DND-41 (cell line): ENCODE data around the gene KCNMA1.

Experiments used
- ATAC-seq: fragments of 200-7000 bp; cut with Tn5 transposase; 3 replicates; pipeline ENCODE4 v1.9.1; 2021; ENCODE audit warnings: low read depth; ENCODE audit not compliant: insufficient read depth
- DNase-seq: peaks from one replicate; pipeline ENCODE4 v3.0.0-alpha.2; 2020
- H2AFZ ChIP-seq: 2 replicates; pipeline ENCODE4 v1.6.0; 2012; ENCODE audit warnings: low read depth, low read length
- H3K27ac ChIP-seq: 2 replicates; pipeline ENCODE4 v1.5.1; 2012; ENCODE audit warnings: low read length, inconsistent platforms
- H3K27me3 ChIP-seq: fragments of 200-600 bp; sonication (generic); 2 replicates; pipeline ENCODE4 v1.6.0; 2012; ENCODE audit warnings: low read length, mild to moderate bottlenecking, inconsistent platforms; ENCODE audit not compliant: insufficient read depth, poor library complexity
- H3K36me3 ChIP-seq: 2 replicates; pipeline ENCODE4 v1.5.1; 2012; ENCODE audit warnings: low read length, inconsistent platforms; ENCODE audit not compliant: insufficient read depth
- H3K4me1 ChIP-seq: 2 replicates; pipeline ENCODE4 v1.5.1; 2012; ENCODE audit warnings: mild to moderate bottlenecking, low read length; ENCODE audit not compliant: insufficient read depth
- H3K4me2 ChIP-seq: 2 replicates; pipeline ENCODE4 v1.6.0; 2012; ENCODE audit warnings: mild to moderate bottlenecking, moderate library complexity, low read length, inconsistent platforms; ENCODE audit not compliant: insufficient read depth
- H3K4me3 ChIP-seq, 2 experiments: fragments of 200-600 bp in 1 of 2; shearing (Covaris generic) in 1 of 2; 2 replicates each; pipeline ENCODE4 v1.5.1; 2012 to 2016; ENCODE audit warnings: inconsistent platforms in 2 of 2, low read length in 2 of 2, mild to moderate bottlenecking in 2 of 2, low read depth in 1 of 2, moderate library complexity in 1 of 2
- H3K79me2 ChIP-seq: 2 replicates; pipeline ENCODE4 v1.6.0; 2012; ENCODE audit warnings: low read length, inconsistent platforms; ENCODE audit not compliant: insufficient read depth
- H3K9ac ChIP-seq: 2 replicates; pipeline ENCODE4 v1.6.0; 2012; ENCODE audit warnings: low read depth, mild to moderate bottlenecking, inconsistent platforms, low read length, moderate library complexity
- H3K9me3 ChIP-seq: 2 replicates; pipeline ENCODE4 v1.5.1; 2012; ENCODE audit warnings: low read length, moderate library complexity, mild to moderate bottlenecking, inconsistent platforms; ENCODE audit not compliant: insufficient read depth, severe bottlenecking
- H4K20me1 ChIP-seq: 2 replicates; pipeline ENCODE4 v1.6.0; 2012; ENCODE audit warnings: low read length; ENCODE audit not compliant: insufficient read depth
- EZH2 ChIP-seq: IDR thresholded peaks from 3 replicates; pipeline ENCODE4 v1.6.1; 2012; ENCODE audit warnings: borderline replicate concordance, low read depth, mild to moderate bottlenecking, moderate library complexity, low read length, inconsistent platforms; ENCODE audit not compliant: severe bottlenecking
- TF ChIP-seq, protein P1 (sequence below): IDR thresholded peaks from 2 replicates; pipeline ENCODE4 v1.5.1; 2012; ENCODE audit warnings: borderline replicate concordance, low read length, moderate library complexity, mild to moderate bottlenecking; ENCODE audit not compliant: poor library complexity, severe bottlenecking; ENCODE audit errors: extremely low read depth

The KCNMA1 gene

DNA sequence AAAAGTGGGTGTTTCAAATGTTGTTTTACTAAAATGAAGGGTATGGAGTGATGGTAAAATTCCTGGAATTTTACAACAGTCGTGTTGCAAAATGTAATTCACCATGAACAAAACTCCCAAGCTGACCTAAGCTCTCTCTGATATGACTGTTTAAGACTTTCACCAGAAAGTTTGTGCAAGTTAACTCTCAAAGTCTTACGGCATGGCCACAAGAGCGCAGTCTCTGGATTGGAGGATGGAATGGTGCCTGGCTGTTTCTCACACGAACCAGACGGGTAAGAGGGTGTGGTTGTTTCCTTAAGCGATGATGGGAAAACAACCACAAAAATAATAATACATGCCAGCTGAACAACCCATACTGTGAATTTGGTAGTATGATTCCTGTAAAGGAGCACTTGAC is 662.5 kb downstream of the KCNMA1 start:
- no peak for DNase-seq
- H2AFZ ChIP-seq, result no peak overlapping the region

DNA sequence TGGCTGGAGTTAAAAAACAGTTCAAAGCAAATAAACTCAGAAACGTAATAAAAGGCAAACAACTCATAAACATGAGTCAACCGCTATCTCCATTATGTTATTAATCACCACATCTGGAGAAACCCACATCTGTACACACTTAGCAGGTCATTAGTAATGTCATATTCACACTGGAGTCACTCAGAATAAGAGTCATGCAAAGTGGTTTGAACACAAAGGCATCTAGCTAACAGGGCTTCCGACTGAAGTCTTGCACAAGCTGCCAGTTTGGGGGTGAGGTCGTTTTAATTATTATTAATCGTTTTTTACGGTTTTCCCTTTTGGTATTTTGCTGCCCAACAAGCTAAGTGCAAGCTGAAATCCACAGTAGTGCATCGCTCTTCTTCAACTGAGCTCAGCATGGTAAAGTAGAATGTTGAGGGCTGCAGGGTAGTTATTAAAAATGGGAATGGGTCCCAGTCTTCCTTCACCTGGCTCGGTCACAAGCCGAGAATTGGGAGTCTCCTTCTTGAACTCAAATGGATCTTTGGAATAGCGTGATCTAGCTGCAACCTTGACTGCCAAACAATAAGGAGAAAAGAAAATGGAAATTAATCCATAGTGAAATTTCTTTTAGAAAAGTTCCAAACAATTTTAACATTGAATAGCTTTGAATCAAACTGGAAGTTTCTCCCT is 663.5 kb downstream of the KCNMA1 start:
- Histone ChIP-seq H3K9me3 (no peaks in the 10 kb centered on the region), H3K4me1 (no peaks in the 10 kb centered on the region), H2AFZ (no peak overlapping the region), H3K27me3 (peaks cover 16% of the 10 kb centered on the region), H3K4me2 (no peak overlapping the region), H3K9ac (no peak overlapping the region), H3K4me3 (no peak overlapping the region), H4K20me1 (no peaks in the 10 kb centered on the region), H3K36me3 (no peaks in the 10 kb centered on the region), H3K27ac (no peak overlapping the region), H3K79me2 (no peaks in the 10 kb centered on the region)
- no peak for ATAC-seq
- no peak for TF ChIP-seq EZH2
- TF ChIP-seq, protein P1, sequence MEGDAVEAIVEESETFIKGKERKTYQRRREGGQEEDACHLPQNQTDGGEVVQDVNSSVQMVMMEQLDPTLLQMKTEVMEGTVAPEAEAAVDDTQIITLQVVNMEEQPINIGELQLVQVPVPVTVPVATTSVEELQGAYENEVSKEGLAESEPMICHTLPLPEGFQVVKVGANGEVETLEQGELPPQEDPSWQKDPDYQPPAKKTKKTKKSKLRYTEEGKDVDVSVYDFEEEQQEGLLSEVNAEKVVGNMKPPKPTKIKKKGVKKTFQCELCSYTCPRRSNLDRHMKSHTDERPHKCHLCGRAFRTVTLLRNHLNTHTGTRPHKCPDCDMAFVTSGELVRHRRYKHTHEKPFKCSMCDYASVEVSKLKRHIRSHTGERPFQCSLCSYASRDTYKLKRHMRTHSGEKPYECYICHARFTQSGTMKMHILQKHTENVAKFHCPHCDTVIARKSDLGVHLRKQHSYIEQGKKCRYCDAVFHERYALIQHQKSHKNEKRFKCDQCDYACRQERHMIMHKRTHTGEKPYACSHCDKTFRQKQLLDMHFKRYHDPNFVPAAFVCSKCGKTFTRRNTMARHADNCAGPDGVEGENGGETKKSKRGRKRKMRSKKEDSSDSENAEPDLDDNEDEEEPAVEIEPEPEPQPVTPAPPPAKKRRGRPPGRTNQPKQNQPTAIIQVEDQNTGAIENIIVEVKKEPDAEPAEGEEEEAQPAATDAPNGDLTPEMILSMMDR, result no peak
- DNase-seq, result no peak

More for the DNA sequence above, 662.5 kb downstream of the KCNMA1 start:
- no peak for ATAC-seq
- Histone ChIP-seq H3K4me3 (no peak overlapping the region), H3K27me3 (peaks cover 21% of the 10 kb centered on the region), H4K20me1 (no peaks in the 10 kb centered on the region), H3K79me2 (no peaks in the 10 kb centered on the region), H3K4me2 (no peak overlapping the region), H3K27ac (no peak overlapping the region), H3K9ac (no peak overlapping the region), H3K36me3 (no peaks in the 10 kb centered on the region), H3K9me3 (no peaks in the 10 kb centered on the region), H3K4me1 (no peaks in the 10 kb centered on the region)
- TF ChIP-seq EZH2, result no peak
- TF ChIP-seq, protein P1, result no peak

DNA sequence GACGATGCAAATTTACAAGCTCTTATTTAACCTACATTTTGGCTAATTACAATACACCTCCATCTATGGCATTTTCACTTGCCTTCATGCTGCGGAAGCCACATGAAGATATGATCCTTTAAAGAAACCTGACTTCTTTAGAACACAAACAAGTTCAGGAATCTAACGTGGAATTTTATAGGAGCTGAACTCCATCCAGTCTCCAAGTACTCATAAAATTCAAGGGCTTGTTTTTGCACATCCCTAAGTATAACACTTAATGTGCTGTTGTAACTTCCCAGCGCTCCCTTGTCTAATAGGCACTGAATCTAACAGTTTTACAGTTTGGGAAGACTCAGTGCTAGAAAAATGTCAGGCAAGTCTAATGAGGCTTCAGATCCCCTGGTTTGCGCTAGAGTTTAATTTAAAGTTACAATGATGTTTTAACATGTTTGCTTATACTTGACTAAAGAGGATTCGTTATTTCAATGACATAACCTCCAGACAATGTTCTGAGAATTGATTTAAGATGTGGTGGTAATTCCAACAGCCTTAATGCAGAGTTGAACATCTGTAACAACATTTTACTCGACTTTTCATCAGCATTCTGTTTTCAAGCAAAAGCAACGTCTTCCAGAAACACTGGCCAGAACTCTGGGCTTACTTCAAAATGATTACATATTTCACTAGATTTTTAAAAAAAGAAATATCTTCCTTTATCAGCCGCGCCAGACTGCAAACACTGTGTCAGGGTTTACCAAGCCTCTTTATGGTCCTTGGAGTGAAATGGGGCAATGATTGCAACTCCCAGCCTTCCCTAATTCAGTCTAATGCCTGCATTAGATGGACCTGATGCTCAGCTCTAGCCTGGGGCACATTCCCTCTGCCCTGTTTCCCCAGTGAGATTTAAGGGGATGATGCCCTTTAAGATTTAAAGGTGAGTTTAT is 664.3 kb downstream of the KCNMA1 start:
- Histone ChIP-seq H3K4me1 (no peaks in the 10 kb centered on the region), H3K27ac (no peak overlapping the region), H2AFZ (no peak overlapping the region), H3K4me2 (no peak overlapping the region), H3K4me3 (no peak overlapping the region), H3K27me3 (peaks cover 12% of the 10 kb centered on the region), H4K20me1 (no peaks in the 10 kb centered on the region), H3K79me2 (no peaks in the 10 kb centered on the region), H3K9me3 (no peaks in the 10 kb centered on the region), H3K9ac (no peak overlapping the region), H3K36me3 (no peaks in the 10 kb centered on the region)
- no peak for DNase-seq
- TF ChIP-seq EZH2, result no peak
- TF ChIP-seq, protein P1, result no peak
- ATAC-seq, result no peak
